Heart right ventricle (tissue), 16 donors: ENCODE measurements around the gene GGNBP2. TPM values are rescaled to one million over a fixed set of nuclear protein-coding genes. Genes with fewer than 3 reads are reported as not detected.
A peak's percentile ranks its signal among the peaks of the same experiment; 100 is the strongest.

Experiments
- ATAC-seq, 8 donors: fragments of 200-7000 bp; cut with Tn5 transposase; one replicate each; pipeline ENCODE4 v1.9.1; 2020; ENCODE audit warnings: mild to moderate bottlenecking in 8 of 8, moderate library complexity in 8 of 8, moderate number of reproducible peaks in 1 of 8
- DNase-seq, 2 donors: peaks; one replicate each; pipeline ENCODE4 v3.0.0-alpha.2; 2020
- H3K27ac ChIP-seq, 10 donors: fragments of 200-600 bp; sonication (generic) in 2 of 10; one replicate each; pipeline versions ENCODE4 v1.5.0 to v1.8.0; 2020 to 2022; ENCODE audit warnings: mild to moderate bottlenecking in 3 of 10
- H3K27me3 ChIP-seq, 7 donors: fragments of 200-600 bp; one replicate each; pipeline ENCODE4 v1.8.0; 2021 to 2022; ENCODE audit warnings: mild to moderate bottlenecking in 2 of 7
- H3K36me3 ChIP-seq, 9 donors: fragments of 200-600 bp; sonication (generic) in 1 of 9; one replicate each; pipeline versions ENCODE4 v1.5.0 to v1.8.0; 2020 to 2022; ENCODE audit warnings: mild to moderate bottlenecking in 2 of 9
- H3K4me1 ChIP-seq, 9 donors: fragments of 200-600 bp; sonication (generic) in 1 of 9; one replicate each; pipeline versions ENCODE4 v1.5.0 to v1.8.0; 2020 to 2022; ENCODE audit warnings: mild to moderate bottlenecking in 4 of 9
- H3K4me3 ChIP-seq, 10 donors: fragments of 200-600 bp; sonication (generic) in 2 of 10; one replicate each; pipeline versions ENCODE4 v1.5.0 to v1.8.0; 2020 to 2022; ENCODE audit warnings: mild to moderate bottlenecking in 7 of 10, moderate library complexity in 2 of 10
- H3K9me3 ChIP-seq, 11 donors: fragments of 200-600 bp in 10 of 11; sonication (generic) in 2 of 11; one replicate each; pipeline versions ENCODE4 v1.5.0 to v1.8.0; 2013 to 2022; ENCODE audit warnings: mild to moderate bottlenecking in 2 of 11, control low read depth in 1 of 11, moderate library complexity in 1 of 11
- CTCF ChIP-seq, 9 donors: fragments of 200-600 bp; sonication (generic) in 2 of 9; IDR thresholded peaks; one replicate each; pipeline versions ENCODE4 v1.5.0 to v1.8.0; 2021 to 2022; ENCODE audit warnings: antibody characterized with exemption in 9 of 9, mild to moderate bottlenecking in 5 of 9, moderate library complexity in 1 of 9
- WGBS, 2 donors: extraction: QIAGEN DNeasy Blood & Tissue Kit; methylation state at CpG; one replicate each; pipeline ENCODE4 v1.1.7; 2013; ENCODE audit warnings: inconsistent platforms in 1 of 2; 5-methylcytosine and 5-hydroxymethylcytosine counted together
- intact Hi-C, 10 donors: fragments of 100-400 bp; cut with DNase I; formaldehyde crosslinking; loops; one replicate each; pipeline versions ENCODE4 v1.11.1 to v1.14.2; 2022
- polyA plus RNA-seq, 2 donors: library from polyadenylated mRNA; stranded (reverse); fragments of 200-250 nt; gene quantifications; one replicate each; pipeline ENCODE4 v1.2.3, GENCODE V29; 2013
- total RNA-seq, 10 donors: library from RNA; stranded (reverse); fragmentation: NEBNext Ultra II Directional in 3 of 10; extraction: Animal tissue kit (Norgen Biotek cat#: 25700) in 3 of 10; gene quantifications; one replicate each; pipeline versions ENCODE4 v1.2.1 to v1.2.4, GENCODE V29; 2021 to 2023
- donor health status: Arrhythmogenic right ventricular cardiomyopathy.
- donor health status: ischemic (EF 13 %, LVEDD 7.1; RV severe dilation, severe dysfunction).
- donor health status: healthy with polysubstance abuse.
- donor health status: DM: no; HTN: yes; CAD: no.
- donor health status: DM: no; HTN: no; CAD: no.
- donor health status: ischemic (EF 25% LVEDD 6.9; RV normal size, moderate dysfunction).
- donor health status: ischemic (EF 25% LVEDD 5.7; RV mildly dilated, moderate dysfunction).
- donor health status: healthy.
- donor health status: DM: yes; HTN: yes; CAD: no.
- donor health status: Ischemic cardiomyopathy.
- donor health status: ischemic (EF 35%, LVEDD 5.7; RV mildly dilated, moderate dysfunction).
- donor health status: nonischemic (EF 11% LVEDD 7.7; RV severe dilation, severe dysfunction).
- donor health status: DM: yes; HTN: yes; CAD: no.
- donor health status: PGD.
- donor health status: ischemic (EF 29% LVEDD 5.4; RV normal size, mild dysfunction).
- donor health status: nonischemic (EF 23%, LVEDD 6.1; RV moderate dilation, normal function).

The GGNBP2 gene
- total and polyA plus RNA-seq, 12 donors, result 25.9 to 51.2 (median 45.8) TPM

DNA sequence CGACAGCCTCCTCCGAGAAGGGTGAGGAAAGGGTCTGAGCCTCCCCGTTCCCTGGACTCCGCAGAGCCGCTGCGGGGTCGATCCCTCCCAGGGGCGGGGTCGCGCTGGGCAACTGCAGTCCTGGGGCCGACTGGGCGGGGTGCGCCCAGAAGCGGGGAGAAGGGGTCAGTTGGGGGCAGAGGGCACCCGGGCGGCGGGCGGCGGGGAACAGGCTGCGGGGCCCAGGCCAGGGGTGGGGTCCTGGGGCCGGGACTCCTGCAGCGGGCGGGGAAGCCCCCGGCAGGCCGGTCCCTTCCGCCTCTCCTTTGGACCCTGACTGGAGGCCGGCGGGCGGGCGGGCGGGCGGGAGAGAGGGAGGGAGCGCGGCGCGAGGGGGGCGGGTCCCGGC, 352 bp downstream of the GGNBP2 start:
- no peak for TF ChIP-seq CTCF (IDR thresholded peaks at IDR 0.05)
- Histone ChIP-seq H3K4me3 (peak overlapping the region; percentile 69 to 98 (median 86)), H3K27me3 (no peaks in the 10 kb centered on the region), H3K36me3 (peaks cover 0 to 32% (median 0%) of the 10 kb centered on the region in 9 donors), H3K9me3 (no peaks in the 10 kb centered on the region), H3K4me1 (peaks cover 16 to 52% (median 48%) of the 10 kb centered on the region in 9 donors), H3K27ac (peak overlapping the region; percentile 97 to 100 (median 100))
- WGBS, 2 donors, result 1% methylated on average over 17 to 29 of the region's 38 CpGs
- intact Hi-C loops, result loop anchor here in 6 of 10 donors (5.0 to 10.0 kb wide), 3 partner anchors 47 to 60 kb away; partner anchors contain the start of genes DHRS11 (in 6 of the 6) and ZNHIT3 (in 1 of the 6)
- DNase-seq (no peak), ATAC-seq (peak in 7 of 8 donors; percentile 40 to 73 (median 56))

GRCh38 chr17:36545465-36546417, 1.0 kb downstream of the GGNBP2 start:
- intact Hi-C loops, result loop anchor here in 6 of 10 donors (5.0 to 10.0 kb wide), 3 partner anchors 47 to 61 kb away; partner anchors contain the start of genes DHRS11 (in 6 of the 6) and ZNHIT3 (in 1 of the 6)
- H3K4me1 ChIP-seq, result peaks cover 16 to 56% (median 49%) of the 10 kb centered on the region in 9 donors
- peaks cover 0 to 30% (median 0%) of the 10 kb centered on the region in 9 donors for H3K36me3 ChIP-seq
- DNase-seq (peak; percentile 96 to 97), ATAC-seq (peak; percentile 89 to 95 (median 92))
- TF ChIP-seq CTCF (IDR thresholded peaks at IDR 0.05), result no peak
- WGBS, 2 donors, result 1% methylated on average over 60 of the region's 60 CpGs
- peak overlapping the region; percentile 69 to 98 (median 86) for H3K4me3 ChIP-seq
- no peaks in the 10 kb centered on the region for H3K9me3 ChIP-seq
- peak overlapping the region; percentile 97 to 100 (median 100) for H3K27ac ChIP-seq
- H3K27me3 ChIP-seq, result no peaks in the 10 kb centered on the region

DNA sequence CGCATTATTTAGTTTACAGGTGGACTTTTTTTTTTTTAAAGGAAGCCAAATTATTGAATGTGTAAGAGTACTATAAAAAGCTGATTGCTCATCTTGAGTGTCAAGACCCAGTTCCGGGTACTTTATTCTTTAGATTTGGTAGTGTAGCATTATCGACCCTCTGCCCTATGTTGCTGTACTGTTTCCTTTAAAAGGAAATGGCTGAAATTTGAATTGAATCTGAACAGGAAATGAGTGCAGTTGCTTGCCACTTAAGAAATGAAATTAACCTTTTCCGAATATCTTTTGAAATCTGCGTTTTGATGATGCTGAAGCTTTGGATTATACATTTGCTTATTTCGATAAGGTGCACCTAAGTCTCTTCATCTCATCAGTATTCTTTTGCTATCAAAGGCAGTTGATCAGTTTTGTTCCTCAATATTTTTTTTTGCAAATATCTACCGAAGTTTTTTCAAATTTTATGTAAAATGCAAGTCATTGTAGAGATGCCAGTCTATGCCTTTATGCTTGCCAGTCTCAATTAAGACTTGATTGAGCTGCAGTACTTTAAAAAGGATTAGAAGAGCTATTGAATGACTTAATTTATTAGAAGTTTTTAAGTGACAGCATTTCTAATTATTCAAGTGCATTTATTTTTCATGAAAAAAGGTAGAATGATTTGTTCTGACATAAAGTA, 1.8 kb downstream of the GGNBP2 start:
- H3K27ac ChIP-seq, result peak overlapping the region in 9 of 10 donors; percentile 97 to 100 (median 100)
- peaks cover 16 to 65% (median 49%) of the 10 kb centered on the region in 9 donors for H3K4me1 ChIP-seq
- intact Hi-C loops, result loop anchor here in 6 of 10 donors (5.0 to 10.0 kb wide), 3 partner anchors 46 to 62 kb away; partner anchors contain the start of genes DHRS11 (in 6 of the 6) and ZNHIT3 (in 1 of the 6)
- H3K4me3 ChIP-seq, result peak overlapping the region; percentile 69 to 98 (median 86)
- 20 to 29% methylated on average over 7 of the region's 7 CpGs for WGBS, 2 donors
- no peak for TF ChIP-seq CTCF (IDR thresholded peaks at IDR 0.05)
- H3K36me3 ChIP-seq, result peaks cover 0 to 30% (median 0%) of the 10 kb centered on the region in 9 donors
- ATAC-seq (no peak), DNase-seq (no peak)
- no peaks in the 10 kb centered on the region for H3K9me3 ChIP-seq
- no peaks in the 10 kb centered on the region for H3K27me3 ChIP-seq

- H3K27ac ChIP-seq, result peak overlapping the region in 2 of 10 donors; percentile 16 to 100
- ATAC-seq, result no peak
- H3K36me3 ChIP-seq, result peaks cover 0 to 32% (median 0%) of the 10 kb centered on the region in 9 donors
- H3K4me3 ChIP-seq, result peak overlapping the region in 2 of 10 donors; percentile 69 to 98
- H3K4me1 ChIP-seq, result peaks cover 16 to 77% (median 55%) of the 10 kb centered on the region in 9 donors
- intact Hi-C loops, result loop anchor here in 6 of 10 donors (5.0 to 10.0 kb wide), 3 partner anchors 45 to 63 kb away; partner anchors contain the start of genes DHRS11 (in 6 of the 6) and ZNHIT3 (in 1 of the 6)
- DNase-seq, result no peak
- H3K27me3 ChIP-seq, result no peaks in the 10 kb centered on the region
- no peaks in the 10 kb centered on the region for H3K9me3 ChIP-seq
- no peak for TF ChIP-seq CTCF (IDR thresholded peaks at IDR 0.05)
Measured at GRCh38 chr17:36547776-36548175, 3.1 kb downstream of the GGNBP2 start.
